PFSK-1 (cell line): ENCODE measurements around the gene ABCG8.

ENCODE experiments used
- FOXP2 ChIP-seq: optimal IDR thresholded peaks from 2 replicates; pipeline ENCODE3; 2011; ENCODE audit warnings: borderline replicate concordance, control low read depth, inconsistent platforms; ENCODE audit not compliant: insufficient read depth; ENCODE audit errors: extremely low read length, extremely low read depth
- POLR2AphosphoS5 ChIP-seq: IDR thresholded peaks from 2 replicates; pipeline ENCODE4 v1.6.1; 2012; ENCODE audit warnings: low read depth, mild to moderate bottlenecking, control low read depth, low read length, moderate library complexity
- REST ChIP-seq, 2 experiments: IDR thresholded peaks; 2 replicates each; pipeline versions ENCODE4 v1.6.1 to v1.8.0; 2011 to 2012; ENCODE audit warnings: low read depth in 2 of 2, low read length in 2 of 2, control low read depth in 1 of 2, inconsistent platforms in 1 of 2, mild to moderate bottlenecking in 1 of 2, moderate library complexity in 1 of 2; ENCODE audit not compliant: insufficient read depth in 1 of 2
- SIN3A ChIP-seq: IDR thresholded peaks from 2 replicates; pipeline ENCODE4 v1.6.1; 2012; ENCODE audit warnings: mild to moderate bottlenecking, low read length, moderate library complexity, borderline replicate concordance; ENCODE audit not compliant: insufficient read depth
- TAF1 ChIP-seq: IDR thresholded peaks from 2 replicates; pipeline ENCODE4 v1.6.1; 2012; ENCODE audit warnings: low read length, control low read depth, borderline replicate concordance; ENCODE audit not compliant: insufficient read depth

Gene ABCG8

DNA sequence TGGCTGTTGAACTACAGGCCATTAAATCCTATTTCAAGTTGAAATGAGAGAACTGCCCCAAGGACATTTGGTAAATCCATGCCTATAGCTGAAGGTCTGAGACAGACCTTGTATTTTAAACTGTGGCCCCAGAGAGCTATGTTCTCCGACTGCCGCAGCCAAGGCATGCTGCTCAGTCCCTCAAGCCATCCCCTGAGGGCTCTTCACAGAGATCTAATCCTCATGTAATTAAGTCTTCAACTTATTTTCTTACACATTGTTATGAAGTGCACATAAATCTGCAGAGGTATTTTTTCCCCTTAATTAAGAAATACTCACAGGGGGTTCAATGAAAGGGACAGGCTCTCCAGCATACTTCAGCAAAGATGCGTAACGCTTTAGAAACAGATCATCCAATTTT, 50.6 kb downstream of the ABCG8 start:
- TF ChIP-seq FOXP2 (no peak), POLR2AphosphoS5 (no peak), SIN3A (no peak), REST (IDR thresholded peaks at IDR 0.05; ENCODE audit: insufficient read depth in 1 of 2, low read depth in 2 of 2, low read length in 2 of 2) (no peak), TAF1 (no peak)

DNA sequence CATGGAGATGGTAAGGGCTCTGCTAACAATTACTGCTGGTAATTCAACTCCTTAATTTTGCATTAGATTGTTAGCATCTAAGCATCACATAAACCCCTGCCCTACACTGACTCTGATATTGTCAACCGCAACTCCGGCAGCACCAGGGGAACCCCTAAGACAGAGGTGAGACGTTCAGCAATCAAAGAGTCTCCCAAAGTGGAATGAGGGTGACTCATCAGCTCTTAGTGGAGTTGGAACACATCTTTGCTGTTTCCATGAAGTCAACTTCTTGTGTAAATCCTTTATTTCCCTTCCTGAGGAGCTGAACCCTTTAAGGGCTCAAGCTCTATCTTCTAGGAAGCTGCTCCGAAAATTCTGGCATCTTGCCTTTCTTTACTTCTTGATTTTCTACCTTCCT, 52.1 kb downstream of the ABCG8 start:
- no peak for TF ChIP-seq REST (IDR thresholded peaks at IDR 0.05; ENCODE audit: insufficient read depth in 1 of 2, low read depth in 2 of 2, low read length in 2 of 2)
- TF ChIP-seq POLR2AphosphoS5, result no peak
- no peak for TF ChIP-seq SIN3A
- no peak for TF ChIP-seq TAF1
- TF ChIP-seq FOXP2, result no peak

- TF ChIP-seq TAF1 (no peak), FOXP2 (no peak), POLR2AphosphoS5 (no peak), REST (IDR thresholded peaks at IDR 0.05; ENCODE audit: insufficient read depth in 1 of 2, low read depth in 2 of 2, low read length in 2 of 2) (no peak), SIN3A (no peak)
Observed at GRCh38 chr2:43894743-43895142, 56.0 kb downstream of the ABCG8 start.

GRCh38 chr2:43896906-43897305, 58.1 kb downstream of the ABCG8 start:
- TF ChIP-seq SIN3A (no peak), FOXP2 (no peak), REST (IDR thresholded peaks at IDR 0.05; ENCODE audit: insufficient read depth in 1 of 2, low read depth in 2 of 2, low read length in 2 of 2) (no peak), POLR2AphosphoS5 (no peak), TAF1 (no peak)

DNA sequence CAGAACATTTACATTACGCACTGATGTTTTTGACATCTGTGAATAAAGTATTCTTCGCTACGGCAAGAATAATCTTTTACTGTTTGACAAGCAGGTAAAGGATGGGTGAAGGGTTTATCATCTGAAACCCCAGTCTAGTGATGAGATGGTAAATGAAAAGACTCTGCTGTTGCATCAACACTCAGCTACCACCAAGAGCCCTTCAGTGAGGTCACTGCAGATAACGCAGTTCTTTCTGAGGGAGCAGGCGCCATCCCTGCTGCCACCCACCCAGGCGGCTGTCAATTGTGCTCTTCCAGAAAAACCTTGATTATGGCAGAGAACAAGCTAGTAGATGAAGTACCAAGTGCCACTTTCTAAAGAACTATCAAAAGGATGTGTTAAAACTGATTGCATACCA, 58.7 kb downstream of the ABCG8 start:
- TF ChIP-seq POLR2AphosphoS5 (no peak), REST (IDR thresholded peaks at IDR 0.05; ENCODE audit: insufficient read depth in 1 of 2, low read depth in 2 of 2, low read length in 2 of 2) (no peak), FOXP2 (no peak), TAF1 (no peak), SIN3A (no peak)
